ENCODE results near the gene UAP1L1. TPM values are rescaled to one million over a fixed set of nuclear protein-coding genes. Genes with fewer than 3 reads are reported as not detected.

UAP1L1 gene
- total RNA-seq, 4 donors from 2014 or later: 3.6 to 5.8 (median 5.0) TPM

DNA sequence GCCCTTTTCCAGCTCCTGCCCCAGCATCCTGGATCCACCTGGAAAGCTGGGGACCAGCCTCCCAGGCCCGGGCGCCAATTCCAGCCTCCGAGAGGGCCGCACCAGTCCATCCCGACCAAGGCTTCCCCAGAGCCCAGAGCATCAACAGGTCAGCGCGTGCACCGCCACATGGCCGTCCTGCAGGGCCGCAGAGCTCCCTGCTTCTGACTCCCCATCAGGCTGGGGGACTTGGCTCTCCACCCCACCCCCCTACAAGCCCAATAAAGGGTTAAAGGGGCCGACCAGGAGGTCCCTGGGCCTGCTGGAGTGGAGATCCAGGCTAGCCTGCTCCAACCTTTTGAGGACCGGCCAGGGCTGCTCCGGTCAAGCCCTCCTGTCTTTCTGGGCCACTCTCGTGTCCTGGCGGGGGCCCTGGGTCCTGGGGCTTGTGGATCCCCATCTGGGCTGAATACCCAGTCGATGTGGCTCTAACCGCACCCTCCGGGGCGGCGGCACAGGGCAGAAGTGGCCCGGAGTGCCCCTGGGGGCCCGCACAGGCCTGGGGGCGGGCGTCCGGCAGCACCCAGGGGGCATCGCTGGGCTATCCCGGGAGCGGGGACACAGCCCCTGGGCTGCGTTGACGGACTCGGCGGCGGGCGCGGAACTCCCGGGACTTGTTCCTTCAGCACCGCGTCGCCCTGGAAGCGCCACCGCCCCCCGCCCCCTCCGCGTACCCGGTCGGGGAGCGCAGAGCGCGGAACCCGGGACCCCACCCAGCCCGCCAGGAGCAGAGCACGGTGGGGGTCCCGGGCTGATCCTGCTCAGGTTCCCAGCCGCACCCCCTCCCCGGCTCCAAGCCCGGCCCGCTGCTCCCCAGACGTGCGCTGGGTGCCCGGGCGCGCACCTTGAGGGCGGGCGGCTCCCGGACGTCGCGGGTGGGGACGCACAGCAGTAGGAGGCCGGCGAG is 24.0 kb upstream of the UAP1L1 start:
- H3K27me3 ChIP-seq: peaks cover 7 to 62% (median 37%) of the 10 kb centered on the region in 4 donors
- no peaks in the 10 kb centered on the region for H3K36me3 ChIP-seq
- intact Hi-C loops (cut with DNase I): no loop called here
- H3K9me3 ChIP-seq: no peaks in the 10 kb centered on the region
- H3K4me1 ChIP-seq: peaks cover 31 to 71% (median 69%) of the 10 kb centered on the region in 4 donors
- TF ChIP-seq, protein P1, sequence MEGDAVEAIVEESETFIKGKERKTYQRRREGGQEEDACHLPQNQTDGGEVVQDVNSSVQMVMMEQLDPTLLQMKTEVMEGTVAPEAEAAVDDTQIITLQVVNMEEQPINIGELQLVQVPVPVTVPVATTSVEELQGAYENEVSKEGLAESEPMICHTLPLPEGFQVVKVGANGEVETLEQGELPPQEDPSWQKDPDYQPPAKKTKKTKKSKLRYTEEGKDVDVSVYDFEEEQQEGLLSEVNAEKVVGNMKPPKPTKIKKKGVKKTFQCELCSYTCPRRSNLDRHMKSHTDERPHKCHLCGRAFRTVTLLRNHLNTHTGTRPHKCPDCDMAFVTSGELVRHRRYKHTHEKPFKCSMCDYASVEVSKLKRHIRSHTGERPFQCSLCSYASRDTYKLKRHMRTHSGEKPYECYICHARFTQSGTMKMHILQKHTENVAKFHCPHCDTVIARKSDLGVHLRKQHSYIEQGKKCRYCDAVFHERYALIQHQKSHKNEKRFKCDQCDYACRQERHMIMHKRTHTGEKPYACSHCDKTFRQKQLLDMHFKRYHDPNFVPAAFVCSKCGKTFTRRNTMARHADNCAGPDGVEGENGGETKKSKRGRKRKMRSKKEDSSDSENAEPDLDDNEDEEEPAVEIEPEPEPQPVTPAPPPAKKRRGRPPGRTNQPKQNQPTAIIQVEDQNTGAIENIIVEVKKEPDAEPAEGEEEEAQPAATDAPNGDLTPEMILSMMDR (IDR thresholded peaks at IDR 0.05): no peak
- TF ChIP-seq EP300 (IDR thresholded peaks at IDR 0.05) (no peak), POLR2AphosphoS5 (IDR thresholded peaks at IDR 0.05) (no peak), POLR2A (IDR thresholded peaks at IDR 0.05; ENCODE audit: low read depth) (no peak)
- H3K27ac ChIP-seq (replicated peaks in 1 of 4): peak overlapping the region in 2 of 4 donors; percentile 59 to 73
- no peak for DNase-seq (ENCODE audit: extremely low spot score)
- H3K4me3 ChIP-seq: peak overlapping the region; percentile 38 to 60 (median 48)
- WGBS: 88% methylated on average over 8 of the region's 71 CpGs

GRCh38 chr9:137053944-137054931 is 23.1 kb upstream of the UAP1L1 start, which contains the start of gene ENTPD2:
TSS of gene ENTPD2 (minus strand) at chr9:137054061. CDS start at chr9:137053997, 64 bp downstream.
- H3K4me1 ChIP-seq: peaks cover 31 to 63% (median 61%) of the 10 kb centered on the region in 4 donors
- 68% methylated on average over 21 of the region's 90 CpGs for WGBS
- TF ChIP-seq, protein P1 (IDR thresholded peaks at IDR 0.05): no peak
- no peak for TF ChIP-seq EP300 (IDR thresholded peaks at IDR 0.05)
- no peak for TF ChIP-seq POLR2AphosphoS5 (IDR thresholded peaks at IDR 0.05)
- TF ChIP-seq POLR2A (IDR thresholded peaks at IDR 0.05; ENCODE audit: low read depth): no peak

DNA sequence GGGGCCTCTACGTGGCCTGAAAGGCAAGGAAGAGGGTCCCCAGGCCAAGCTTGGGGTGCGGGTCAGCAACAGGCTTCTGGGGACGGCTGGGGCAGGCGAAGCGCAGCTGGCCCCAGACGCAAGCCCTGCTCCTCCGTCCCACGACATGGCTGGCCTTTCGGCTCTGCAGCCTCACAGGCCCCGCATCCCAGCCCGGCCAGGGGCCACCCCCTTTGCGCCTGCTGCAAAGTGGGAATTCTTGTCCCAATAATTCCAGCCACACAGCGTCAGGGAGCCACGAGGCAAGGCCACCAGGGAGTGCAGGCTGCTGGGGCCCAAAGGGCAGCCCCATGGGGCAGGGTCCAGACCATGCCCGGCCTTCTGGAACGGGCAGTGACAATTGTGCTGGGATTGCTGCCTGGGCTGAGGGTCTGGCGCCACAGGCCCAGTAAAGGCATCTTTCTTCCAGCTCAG is 22.4 kb upstream of the UAP1L1 start:
- DNase-seq (ENCODE audit: extremely low spot score): no peak
- Histone ChIP-seq H3K9me3 (no peaks in the 10 kb centered on the region), H3K4me3 (no peak overlapping the region), H3K27ac (replicated peaks in 1 of 4) (peak overlapping the region; percentile 59 to 73 (median 64)), H3K4me1 (peaks cover 31 to 56% (median 55%) of the 10 kb centered on the region in 4 donors), H3K27me3 (peaks cover 7 to 45% (median 24%) of the 10 kb centered on the region in 4 donors), H3K36me3 (no peaks in the 10 kb centered on the region)
- WGBS: 72% methylated on average over 17 of the region's 17 CpGs
- TF ChIP-seq, protein P1 (IDR thresholded peaks at IDR 0.05): no peak
- no peak for TF ChIP-seq POLR2A (IDR thresholded peaks at IDR 0.05; ENCODE audit: low read depth)
- TF ChIP-seq EP300 (IDR thresholded peaks at IDR 0.05): no peak
- no peak for TF ChIP-seq POLR2AphosphoS5 (IDR thresholded peaks at IDR 0.05)
- intact Hi-C loops (cut with DNase I): no loop called here

More at GRCh38 chr9:137053944-137054931, 23.1 kb upstream of the UAP1L1 start, which contains the start of gene ENTPD2:
- Histone ChIP-seq H3K9me3 (no peaks in the 10 kb centered on the region), H3K4me3 (peak within 1 kb of the TSS; percentile 38 to 60 (median 48)), H3K27me3 (peaks cover 7 to 52% (median 28%) of the 10 kb centered on the region in 4 donors), H3K36me3 (no peaks in the 10 kb centered on the region), H3K27ac (replicated peaks in 1 of 4) (peak within 1 kb of the TSS; percentile 59 to 73 (median 64))
- intact Hi-C loops (cut with DNase I): no loop called here
- no peak for DNase-seq (ENCODE audit: extremely low spot score)

Data from esophagus muscularis mucosa (tissue), 4 donors.